Stimulated activated naive B cell treated with anti-CD40 and anti-IgM and Interleukin-4, amounts not matched to agents 10 μg/mL and 1 μg/mL and 100 μg/mL, for 72 hours (primary cell): ENCODE measurements around the gene PTPRS.

ENCODE experiments used
- ATAC-seq, 2 donors: fragments of 150-1000 bp; cut with Tn5 transposase; replicated peaks; 2 replicates each; pipeline ENCODE4 v1.10.0; 2021; ENCODE audit warnings: moderate library complexity in 1 of 2
- DNase-seq: peaks from one replicate; pipeline ENCODE4 v3.0.0; 2021
- H3K27ac Mint-ChIP-seq: one replicate; pipeline ENCODE4 v1.8.0; 2022; ENCODE audit warnings: mild to moderate bottlenecking, mixed read lengths
- H3K27me3 Mint-ChIP-seq, 2 donors: one replicate each; pipeline ENCODE4 v1.8.0; 2022; ENCODE audit warnings: mixed read lengths in 2 of 2
- H3K36me3 Mint-ChIP-seq, 2 donors: one replicate each; pipeline ENCODE4 v1.8.0; 2022; ENCODE audit warnings: mixed read lengths in 2 of 2, mild to moderate bottlenecking in 1 of 2
- H3K4me1 Mint-ChIP-seq, 2 donors: one replicate each; pipeline ENCODE4 v1.8.0; 2022; ENCODE audit warnings: mixed read lengths in 2 of 2, mild to moderate bottlenecking in 1 of 2
- H3K4me3 Mint-ChIP-seq, 2 donors: one replicate each; pipeline ENCODE4 v1.8.0; 2022; ENCODE audit warnings: mild to moderate bottlenecking in 2 of 2, mixed read lengths in 2 of 2, moderate library complexity in 1 of 2
- H3K9me3 Mint-ChIP-seq, 2 donors: one replicate each; pipeline ENCODE4 v1.8.0; 2022; ENCODE audit warnings: mixed read lengths in 2 of 2, mild to moderate bottlenecking in 1 of 2

Gene PTPRS

DNA sequence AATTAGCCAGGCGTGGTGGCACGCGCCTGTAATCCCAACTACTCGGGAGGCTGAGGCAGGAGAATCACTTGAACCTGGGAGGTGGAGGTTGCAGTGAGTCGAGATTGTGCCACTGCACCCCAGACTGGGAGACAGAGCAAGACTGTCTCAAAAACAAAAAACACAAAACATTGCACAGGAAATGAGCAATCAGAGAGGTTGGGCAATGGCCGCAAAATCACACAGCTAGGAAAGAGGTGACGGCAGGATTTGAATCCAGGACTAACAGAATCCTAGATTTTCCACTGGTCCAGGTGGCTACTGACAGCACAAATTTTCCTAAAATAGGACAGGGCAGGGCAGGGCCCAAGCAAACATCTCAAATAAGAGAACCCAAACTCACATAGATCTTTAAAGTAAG, 23.3 kb downstream of the PTPRS start:
- ATAC-seq, result no peak
- H3K4me3 Mint-ChIP-seq, result no peak overlapping the region

DNA sequence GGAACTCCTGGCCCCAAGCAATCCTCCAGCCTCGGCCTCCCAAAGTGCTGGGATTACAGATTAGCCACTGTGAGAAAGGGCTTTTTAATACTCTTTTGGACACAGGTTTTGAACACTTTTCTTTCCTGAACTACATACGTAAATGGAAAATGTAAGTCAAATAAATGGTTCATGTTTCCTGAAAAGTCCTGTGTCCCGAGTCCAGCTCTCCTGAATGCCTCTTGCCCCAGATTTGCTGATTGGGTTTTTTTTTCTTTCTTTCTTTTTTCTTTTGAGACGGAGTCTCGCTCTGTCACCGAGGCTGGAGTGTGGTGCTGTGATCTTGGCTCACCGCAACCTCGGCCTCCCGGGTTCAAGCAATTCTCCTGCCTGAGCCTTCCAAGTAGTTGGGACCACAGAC, 24.5 kb downstream of the PTPRS start:
- Mint-ChIP-seq H3K4me1 (peaks cover 7 to 8% of the 10 kb centered on the region in 2 donors), H3K9me3 (peaks cover 0 to 2% of the 10 kb centered on the region in 2 donors), H3K36me3 (peaks cover 0 to 4% of the 10 kb centered on the region in 2 donors), H3K27ac (peak overlapping the region; percentile 7), H3K4me3 (no peak overlapping the region), H3K27me3 (peaks cover 13 to 45% of the 10 kb centered on the region in 2 donors)
- ATAC-seq (no peak), DNase-seq (no peak)

More for the DNA sequence above, 23.3 kb downstream of the PTPRS start:
- Mint-ChIP-seq H3K4me1 (peaks cover 12 to 15% of the 10 kb centered on the region in 2 donors), H3K27ac (no peak overlapping the region), H3K9me3 (no peaks in the 10 kb centered on the region), H3K36me3 (peaks cover 0 to 4% of the 10 kb centered on the region in 2 donors), H3K27me3 (peaks cover 13 to 43% of the 10 kb centered on the region in 2 donors)
- DNase-seq, result no peak

DNA sequence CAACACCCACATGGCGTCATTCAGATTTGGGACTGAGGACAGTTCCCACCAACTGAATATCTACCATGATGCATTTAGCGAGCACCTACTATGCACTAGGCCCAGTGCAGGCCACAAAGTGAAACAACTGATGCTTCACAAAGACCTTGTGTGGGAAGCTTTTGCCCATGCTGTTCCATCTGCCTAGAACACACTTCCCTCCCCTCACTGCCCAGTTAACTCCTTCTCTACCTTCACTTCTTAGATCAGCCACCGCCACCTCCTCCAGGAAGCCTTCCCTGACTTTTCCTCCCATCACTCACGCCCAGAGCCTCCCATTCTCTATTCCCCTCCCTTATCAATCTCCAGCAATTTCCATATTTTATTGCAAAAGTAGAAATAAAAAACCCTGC, 25.7 kb downstream of the PTPRS start:
- DNase-seq (no peak), ATAC-seq (no peak)
- Mint-ChIP-seq H3K9me3 (peaks cover 0 to 2% of the 10 kb centered on the region in 2 donors), H3K4me3 (no peak overlapping the region), H3K27ac (no peak overlapping the region), H3K27me3 (peaks cover 13 to 43% of the 10 kb centered on the region in 2 donors), H3K36me3 (peaks cover 0 to 4% of the 10 kb centered on the region in 2 donors), H3K4me1 (peaks cover 7 to 8% of the 10 kb centered on the region in 2 donors)

- no peak for DNase-seq
- no peak overlapping the region for H3K4me3 Mint-ChIP-seq
- ATAC-seq, result peak in 1 of 2 donors; percentile 17
- H3K27me3 Mint-ChIP-seq, result peaks cover 7 to 49% of the 10 kb centered on the region in 2 donors
- peaks cover 7 to 8% of the 10 kb centered on the region in 2 donors for H3K4me1 Mint-ChIP-seq
- H3K36me3 Mint-ChIP-seq, result peaks cover 0 to 4% of the 10 kb centered on the region in 2 donors
- no peak overlapping the region for H3K27ac Mint-ChIP-seq
- peaks cover 0 to 2% of the 10 kb centered on the region in 2 donors for H3K9me3 Mint-ChIP-seq
These were observed 26.4 kb downstream of the PTPRS start for GRCh38 chr19:5314012-5314906.

GRCh38 chr19:5313307-5313706, 27.3 kb downstream of the PTPRS start:
- ATAC-seq, result peak; percentile 90 to 91
- Mint-ChIP-seq H3K4me3 (peak overlapping the region in 1 of 2 donors; percentile 29), H3K4me1 (peaks cover 7 to 8% of the 10 kb centered on the region in 2 donors), H3K9me3 (peaks cover 0 to 2% of the 10 kb centered on the region in 2 donors), H3K36me3 (peaks cover 0 to 4% of the 10 kb centered on the region in 2 donors), H3K27me3 (peaks cover 7 to 50% of the 10 kb centered on the region in 2 donors), H3K27ac (peak overlapping the region; percentile 37)
- DNase-seq, result peak; percentile 84

GRCh38 chr19:5312058-5312457, 28.6 kb downstream of the PTPRS start:
- no peak overlapping the region for H3K27ac Mint-ChIP-seq
- ATAC-seq, result no peak
- H3K36me3 Mint-ChIP-seq, result peaks cover 0 to 4% of the 10 kb centered on the region in 2 donors
- peaks cover 7 to 8% of the 10 kb centered on the region in 2 donors for H3K4me1 Mint-ChIP-seq
- peaks cover 7 to 47% of the 10 kb centered on the region in 2 donors for H3K27me3 Mint-ChIP-seq
- H3K4me3 Mint-ChIP-seq, result no peak overlapping the region
- H3K9me3 Mint-ChIP-seq, result peaks cover 0 to 2% of the 10 kb centered on the region in 2 donors
- no peak for DNase-seq

GRCh38 chr19:5309438-5310204, 31.0 kb downstream of the PTPRS start:
- ATAC-seq, result no peak
- Mint-ChIP-seq H3K36me3 (peaks cover 0 to 4% of the 10 kb centered on the region in 2 donors), H3K9me3 (peaks cover 0 to 2% of the 10 kb centered on the region in 2 donors), H3K27me3 (peaks cover 7 to 29% of the 10 kb centered on the region in 2 donors), H3K4me3 (no peak overlapping the region), H3K27ac (no peak overlapping the region), H3K4me1 (peaks cover 5 to 8% of the 10 kb centered on the region in 2 donors)
- no peak for DNase-seq

GRCh38 chr19:5308451-5309437, 31.9 kb downstream of the PTPRS start:
- H3K36me3 Mint-ChIP-seq, result peaks cover 0 to 4% of the 10 kb centered on the region in 2 donors
- ATAC-seq, result peak in 1 of 2 donors; percentile 16

GRCh38 chr19:5307655-5308054, 33.0 kb downstream of the PTPRS start:
- Mint-ChIP-seq H3K27ac (no peak overlapping the region), H3K9me3 (peaks cover 0 to 2% of the 10 kb centered on the region in 2 donors), H3K4me3 (no peak overlapping the region), H3K4me1 (no peaks in the 10 kb centered on the region), H3K36me3 (no peaks in the 10 kb centered on the region), H3K27me3 (peaks cover 11 to 33% of the 10 kb centered on the region in 2 donors)
- ATAC-seq, result no peak
- DNase-seq, result no peak

More at GRCh38 chr19:5308451-5309437, 31.9 kb downstream of the PTPRS start:
- Mint-ChIP-seq H3K27ac (peak overlapping the region; percentile 63), H3K4me1 (peaks cover 5 to 8% of the 10 kb centered on the region in 2 donors), H3K4me3 (no peak overlapping the region), H3K9me3 (peaks cover 0 to 2% of the 10 kb centered on the region in 2 donors), H3K27me3 (peaks cover 10 to 33% of the 10 kb centered on the region in 2 donors)
- no peak for DNase-seq

DNA sequence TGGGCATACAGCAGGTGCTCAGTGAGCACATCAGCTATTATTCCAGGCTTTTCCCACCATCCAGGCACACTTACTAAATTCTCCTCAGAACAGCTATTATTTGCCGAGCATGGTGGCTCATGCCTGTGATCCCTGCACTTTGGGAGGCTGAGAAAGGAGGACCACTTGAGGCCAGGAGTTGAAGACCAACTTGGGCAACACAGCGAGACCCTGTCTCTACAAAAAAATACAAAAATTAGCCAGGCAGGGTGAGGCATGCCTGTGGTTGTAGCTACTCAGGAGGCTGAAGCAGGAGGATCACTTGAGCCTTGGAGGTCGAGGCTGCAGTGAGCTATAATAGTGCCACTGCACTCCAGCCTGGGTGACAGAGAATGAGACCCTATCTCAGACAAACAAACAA, 35.4 kb downstream of the PTPRS start:
- ATAC-seq, result no peak
- Mint-ChIP-seq H3K27me3 (peaks cover 16 to 24% of the 10 kb centered on the region in 2 donors), H3K9me3 (no peaks in the 10 kb centered on the region), H3K27ac (no peak overlapping the region), H3K4me3 (no peak overlapping the region), H3K4me1 (no peaks in the 10 kb centered on the region), H3K36me3 (no peaks in the 10 kb centered on the region)
- DNase-seq, result no peak

DNA sequence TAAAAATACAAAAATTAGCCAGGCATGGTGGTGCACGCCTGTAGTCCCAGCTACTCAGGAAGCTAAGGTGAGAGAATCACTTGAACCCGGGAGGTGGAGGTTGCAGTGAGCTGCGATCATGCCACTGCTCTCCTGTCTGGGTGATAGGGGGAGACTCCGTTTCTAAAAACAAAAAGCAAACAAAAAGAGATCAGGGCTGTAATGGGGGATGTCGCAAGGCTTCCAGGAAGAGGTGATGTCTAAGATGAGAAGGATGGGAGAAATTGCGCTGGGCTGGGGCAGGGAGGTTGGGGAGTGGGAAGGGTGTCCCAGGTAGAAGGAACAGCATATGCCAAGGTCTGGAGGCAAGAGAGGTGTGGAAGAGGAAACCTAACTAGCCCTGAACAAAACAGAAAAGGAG, 36.1 kb downstream of the PTPRS start:
- Mint-ChIP-seq H3K4me3 (no peak overlapping the region), H3K4me1 (no peaks in the 10 kb centered on the region), H3K27me3 (peaks cover 16 to 18% of the 10 kb centered on the region in 2 donors), H3K36me3 (no peaks in the 10 kb centered on the region), H3K27ac (no peak overlapping the region), H3K9me3 (peaks cover 0 to under 1% of the 10 kb centered on the region in 2 donors)
- ATAC-seq (no peak), DNase-seq (no peak)

GRCh38 chr19:5303208-5303607, 37.4 kb downstream of the PTPRS start:
- Mint-ChIP-seq H3K27me3 (peaks cover 20 to 27% of the 10 kb centered on the region in 2 donors), H3K27ac (no peak overlapping the region), H3K4me3 (no peak overlapping the region), H3K9me3 (peaks cover 8 to 11% of the 10 kb centered on the region in 2 donors), H3K4me1 (no peaks in the 10 kb centered on the region), H3K36me3 (peaks cover 0 to 4% of the 10 kb centered on the region in 2 donors)
- no peak for DNase-seq
- no peak for ATAC-seq

DNA sequence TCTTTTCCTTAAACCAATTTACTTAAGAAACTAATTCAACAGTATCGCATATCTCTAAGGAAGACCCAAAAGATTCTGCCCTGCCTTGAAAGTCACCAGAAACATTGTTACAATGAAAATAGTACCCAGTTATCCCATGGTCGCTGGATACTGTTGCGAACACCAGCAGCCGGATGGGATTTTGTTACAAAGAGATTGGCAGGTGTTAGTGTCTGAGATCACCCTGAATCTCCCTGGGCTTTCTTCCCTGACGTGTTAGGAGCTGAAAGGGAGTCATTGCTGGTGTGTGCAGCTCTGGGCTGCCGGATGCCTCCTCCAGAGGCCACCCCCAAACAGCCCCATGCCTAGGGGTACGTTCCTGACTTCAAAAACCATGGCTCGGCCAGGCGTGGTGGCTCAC, 38.2 kb downstream of the PTPRS start:
- H3K27ac Mint-ChIP-seq, result no peak overlapping the region
- no peak overlapping the region for H3K4me3 Mint-ChIP-seq
- peaks cover 9 to 11% of the 10 kb centered on the region in 2 donors for H3K9me3 Mint-ChIP-seq
- H3K36me3 Mint-ChIP-seq, result peaks cover 0 to 4% of the 10 kb centered on the region in 2 donors
- peaks cover 20 to 27% of the 10 kb centered on the region in 2 donors for H3K27me3 Mint-ChIP-seq
- ATAC-seq (no peak), DNase-seq (no peak)
- H3K4me1 Mint-ChIP-seq, result no peaks in the 10 kb centered on the region
